H1 (cell line): ENCODE results near the gene ADK. TPM values are rescaled to one million over a fixed set of nuclear protein-coding genes. Genes with fewer than 3 reads are reported as not detected.

Experiments
- BACH1 ChIP-seq: IDR thresholded peaks from 2 replicates; pipeline ENCODE4 v1.6.1; 2012; ENCODE audit warnings: low read length, improper control_type of control experiment
- FOSL1 ChIP-seq: IDR thresholded peaks from 2 replicates; pipeline ENCODE4 v1.6.1; 2011; ENCODE audit warnings: mild to moderate bottlenecking, low read depth, low read length, moderate library complexity; ENCODE audit not compliant: insufficient read depth
- HDAC2 ChIP-seq, 2 experiments: fragments of 300-600 bp in 1 of 2; sonication (generic) in 1 of 2; IDR thresholded peaks; 2 replicates each; pipeline ENCODE4 v1.6.1; 2011 to 2012; ENCODE audit warnings: low read depth in 2 of 2, low read length in 2 of 2, mild to moderate bottlenecking in 2 of 2, moderate library complexity in 2 of 2, borderline replicate concordance in 1 of 2, inconsistent platforms in 1 of 2
- polyA plus RNA-seq, 7 experiments: library from polyadenylated mRNA; depleted of rRNA in 3 of 7; stranded (reverse) in 5 of 7; unstranded in 2 of 7; fragments of >200 nt in 5 of 7; fragments of 200-250 nt in 2 of 7; gene quantifications; 1 replicate in 5 of 7; 2 replicates in 1 of 7; 4 replicates in 1 of 7; pipeline versions ENCODE4 v1.2.1 to v1.2.3, GENCODE V29; 2011 to 2013; ENCODE audit warnings: missing spikeins in 2 of 7, mixed read lengths in 2 of 7
- total RNA-seq: library from RNA; stranded (reverse); fragmentation: NEBNext Ultra II Directional; extraction: Animal tissue kit (Norgen Biotek cat#: 25700); gene quantifications from 2 replicates; pipeline ENCODE4 v1.2.1, GENCODE V29; 2021

Gene ADK
- total and polyA plus RNA-seq, 2 of the 8 experiments (the other 6 are each of a cell fraction or from before 2014, with no cell fraction given), result 12.3 to 42.4 TPM

DNA sequence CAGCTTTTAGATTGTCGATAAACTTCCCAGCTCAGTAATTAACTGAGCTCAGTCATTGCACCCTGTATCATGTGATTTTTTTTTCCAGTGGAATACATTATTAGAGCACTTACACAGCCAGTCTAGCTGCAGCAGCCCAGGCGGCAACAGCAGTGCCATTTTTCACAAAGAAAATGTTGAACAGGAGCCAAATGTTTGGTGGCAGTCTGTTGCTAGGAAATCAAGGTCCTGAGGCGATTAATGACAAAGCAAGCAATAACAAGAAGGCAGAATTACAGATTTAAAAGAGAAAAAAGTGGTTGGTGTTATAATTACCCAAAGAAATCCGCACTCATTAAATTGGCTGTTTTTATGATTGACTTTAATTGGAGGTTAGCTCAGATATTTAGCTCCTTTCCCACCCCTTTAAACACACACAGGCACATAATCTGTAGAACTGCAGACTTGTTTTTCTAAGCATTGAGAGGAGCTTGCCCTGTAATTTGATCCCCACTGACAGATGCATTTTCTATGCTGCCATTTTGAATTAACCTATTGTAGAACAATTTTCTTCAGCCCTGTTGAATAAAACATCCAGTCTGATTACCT is 267.4 kb downstream of the ADK start (continued):
- TF ChIP-seq FOSL1 (no peak), HDAC2 (IDR thresholded peaks at IDR 0.05; ENCODE audit: borderline replicate concordance in 1 of 2, low read depth in 2 of 2, low read length in 2 of 2) (no peak), BACH1 (no peak)
